ENCODE measurements around the gene BCL2. TPM values are rescaled to one million over a fixed set of nuclear protein-coding genes. Genes with fewer than 3 reads are reported as not detected.

Gene BCL2
- polyA plus RNA-seq, 1 experiment = 0.35 TPM

DNA sequence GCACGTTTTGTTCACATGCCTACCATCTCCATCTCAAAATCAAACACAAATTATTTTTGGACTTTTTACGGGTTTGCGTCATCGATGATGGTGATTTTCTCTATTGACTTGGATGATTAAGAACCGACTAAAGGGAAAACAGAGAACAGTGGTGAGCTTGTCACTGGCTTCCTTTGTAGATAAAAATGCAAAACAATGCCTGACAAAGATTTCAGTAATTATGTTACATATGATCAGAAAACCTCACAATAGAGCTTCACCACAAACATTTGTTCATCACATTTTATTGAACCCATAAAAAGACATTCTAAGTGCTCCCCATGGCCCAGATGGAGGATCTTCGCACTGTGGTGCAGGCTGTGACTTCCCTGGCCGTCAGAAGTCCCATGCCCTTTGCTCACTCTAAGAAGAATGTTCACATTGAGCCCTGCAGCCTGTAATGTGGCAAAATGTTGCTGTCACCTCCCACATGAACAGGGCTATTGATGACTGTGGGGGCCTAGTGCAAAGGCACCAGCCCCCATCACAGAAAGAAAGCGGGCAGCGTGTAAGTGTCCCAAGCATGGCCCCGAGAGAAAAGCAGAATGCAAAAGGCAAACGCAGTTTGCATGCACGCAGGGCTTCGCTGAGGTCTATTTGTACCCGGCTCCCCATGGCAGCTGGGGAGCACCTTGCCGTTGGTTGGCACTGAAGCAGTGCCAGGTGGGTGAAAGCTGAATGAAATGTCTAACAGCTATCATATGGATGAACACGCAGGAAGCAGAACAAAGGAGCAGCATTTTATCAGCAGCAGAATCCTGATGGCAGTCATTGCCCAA lies 60.6 kb downstream of the BCL2 start:
- TF ChIP-seq, protein P1, sequence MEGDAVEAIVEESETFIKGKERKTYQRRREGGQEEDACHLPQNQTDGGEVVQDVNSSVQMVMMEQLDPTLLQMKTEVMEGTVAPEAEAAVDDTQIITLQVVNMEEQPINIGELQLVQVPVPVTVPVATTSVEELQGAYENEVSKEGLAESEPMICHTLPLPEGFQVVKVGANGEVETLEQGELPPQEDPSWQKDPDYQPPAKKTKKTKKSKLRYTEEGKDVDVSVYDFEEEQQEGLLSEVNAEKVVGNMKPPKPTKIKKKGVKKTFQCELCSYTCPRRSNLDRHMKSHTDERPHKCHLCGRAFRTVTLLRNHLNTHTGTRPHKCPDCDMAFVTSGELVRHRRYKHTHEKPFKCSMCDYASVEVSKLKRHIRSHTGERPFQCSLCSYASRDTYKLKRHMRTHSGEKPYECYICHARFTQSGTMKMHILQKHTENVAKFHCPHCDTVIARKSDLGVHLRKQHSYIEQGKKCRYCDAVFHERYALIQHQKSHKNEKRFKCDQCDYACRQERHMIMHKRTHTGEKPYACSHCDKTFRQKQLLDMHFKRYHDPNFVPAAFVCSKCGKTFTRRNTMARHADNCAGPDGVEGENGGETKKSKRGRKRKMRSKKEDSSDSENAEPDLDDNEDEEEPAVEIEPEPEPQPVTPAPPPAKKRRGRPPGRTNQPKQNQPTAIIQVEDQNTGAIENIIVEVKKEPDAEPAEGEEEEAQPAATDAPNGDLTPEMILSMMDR (IDR thresholded peaks at IDR 0.05; ENCODE audit: low read depth, low read length) = no peak
- CTCF ChIA-PET = no interaction called here

DNA sequence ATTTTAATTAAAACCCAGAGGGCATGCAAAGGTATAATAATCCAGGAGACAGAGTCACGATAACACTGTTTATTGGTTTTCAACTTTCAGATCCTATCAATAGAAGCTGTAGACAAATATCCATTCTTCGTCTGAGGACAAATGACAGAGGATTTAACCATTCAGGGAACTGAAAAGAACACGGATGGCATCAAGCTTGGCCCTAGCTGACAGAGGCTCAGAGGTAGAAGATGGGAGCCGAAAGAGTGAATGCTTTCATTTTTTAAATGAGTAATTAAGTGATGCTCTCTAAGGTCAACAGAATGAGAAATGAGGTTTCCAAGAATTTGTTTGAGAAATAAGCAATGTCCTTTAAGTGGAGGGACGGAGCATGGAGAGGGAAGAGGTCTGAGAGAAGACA lies 62.1 kb downstream of the BCL2 start:
- H3K4me3 ChIP-seq (ENCODE audit: low read depth, low read length) = no peak overlapping the region
- CTCF ChIA-PET = no interaction called here
- POLR2A ChIA-PET = no interaction called here
- no peak overlapping the region for H3K27ac ChIP-seq (ENCODE audit: low read depth, low read length)
- H3K9me3 ChIP-seq (ENCODE audit: control insufficient read depth, insufficient read depth, low read length) = no peaks in the 10 kb centered on the region
- TF ChIP-seq, protein P1 (IDR thresholded peaks at IDR 0.05; ENCODE audit: low read depth, low read length) = no peak
- peaks cover 24% of the 10 kb centered on the region for H3K27me3 ChIP-seq (ENCODE audit: control insufficient read depth, insufficient read depth, low read length)
- no peak for DNase-seq (ENCODE audit: low read depth, low spot score)

More for the DNA sequence above, 60.6 kb downstream of the BCL2 start:
- Histone ChIP-seq H3K27me3 (ENCODE audit: control insufficient read depth, insufficient read depth, low read length) (peaks cover 28% of the 10 kb centered on the region), H3K27ac (ENCODE audit: low read depth, low read length) (no peak overlapping the region), H3K4me3 (ENCODE audit: low read depth, low read length) (no peak overlapping the region), H3K9me3 (ENCODE audit: control insufficient read depth, insufficient read depth, low read length) (no peaks in the 10 kb centered on the region)
- POLR2A ChIA-PET = no interaction called here
- no peak for DNase-seq (ENCODE audit: low read depth, low spot score)

DNA sequence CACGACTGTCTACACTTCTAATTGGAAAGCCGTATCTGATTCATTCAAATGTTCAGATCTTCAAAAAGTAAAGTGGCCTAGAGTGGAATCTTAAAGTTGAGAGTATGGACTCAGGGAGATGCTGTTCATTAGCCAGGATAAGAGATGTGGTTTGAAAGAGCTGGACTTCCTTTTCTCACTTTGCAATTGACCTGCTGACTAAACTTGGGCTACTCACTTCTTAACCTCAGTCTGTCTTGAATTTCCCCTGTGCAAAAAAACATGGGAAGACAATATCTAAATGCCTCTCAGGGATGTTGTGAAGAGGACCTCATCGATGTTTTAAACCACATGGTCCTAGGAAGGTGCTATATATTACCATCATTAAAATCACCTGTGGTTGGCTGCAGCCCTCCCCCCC lies 64.1 kb downstream of the BCL2 start:
- no peak for DNase-seq (ENCODE audit: low read depth, low spot score)
- Histone ChIP-seq H3K4me3 (ENCODE audit: low read depth, low read length) (no peak overlapping the region), H3K27ac (ENCODE audit: low read depth, low read length) (no peak overlapping the region), H3K9me3 (ENCODE audit: control insufficient read depth, insufficient read depth, low read length) (no peaks in the 10 kb centered on the region), H3K27me3 (ENCODE audit: control insufficient read depth, insufficient read depth, low read length) (peaks cover 24% of the 10 kb centered on the region)
- TF ChIP-seq, protein P1 (IDR thresholded peaks at IDR 0.05; ENCODE audit: low read depth, low read length) = no peak
- CTCF ChIA-PET = no interaction called here
- POLR2A ChIA-PET = no interaction called here

DNA sequence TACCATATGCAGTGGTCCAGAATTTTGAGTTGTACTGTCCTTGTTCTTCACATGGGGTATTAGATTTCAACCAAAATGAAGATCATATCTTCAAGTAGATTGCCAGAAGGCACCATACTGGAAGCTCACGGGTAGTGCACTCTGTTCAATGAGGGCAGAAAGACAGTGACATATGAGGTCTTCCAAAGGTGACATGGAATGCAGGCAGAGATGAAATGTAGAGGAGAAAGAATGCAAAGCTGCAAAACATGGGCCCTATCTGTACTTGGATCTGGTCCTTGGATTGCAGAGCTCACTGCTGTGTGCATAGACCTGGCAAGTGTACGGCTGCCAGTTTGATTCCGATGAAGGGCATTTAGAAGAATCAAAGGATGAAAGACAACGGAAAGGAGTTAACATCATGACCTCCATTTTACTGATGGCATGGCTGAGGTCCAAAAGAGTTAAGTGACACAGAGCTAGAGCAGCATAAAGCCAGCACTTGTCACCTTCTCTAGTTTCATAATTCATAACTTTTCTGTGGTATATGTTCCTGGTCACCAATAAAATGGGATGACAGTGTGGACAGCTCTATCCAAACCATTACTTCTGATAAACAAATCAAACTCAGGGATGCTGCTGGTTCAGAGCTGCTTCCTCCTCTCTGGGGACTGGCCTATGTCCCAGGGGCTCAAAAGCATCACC lies 64.7 kb downstream of the BCL2 start:
- no peaks in the 10 kb centered on the region for H3K9me3 ChIP-seq (ENCODE audit: control insufficient read depth, insufficient read depth, low read length)
- CTCF ChIA-PET = interaction anchor here (0.6 kb wide), 3 partner anchors 19 to 123 kb away, joined by 3 to 4 read pairs (median 3); no protein-coding TSS in a partner anchor
- no peak overlapping the region for H3K27ac ChIP-seq (ENCODE audit: low read depth, low read length)
- H3K27me3 ChIP-seq (ENCODE audit: control insufficient read depth, insufficient read depth, low read length) = peaks cover 24% of the 10 kb centered on the region
- no peak for DNase-seq (ENCODE audit: low read depth, low spot score)
- no peak overlapping the region for H3K4me3 ChIP-seq (ENCODE audit: low read depth, low read length)
- TF ChIP-seq, protein P1 (IDR thresholded peaks at IDR 0.05; ENCODE audit: low read depth, low read length) = no peak
- POLR2A ChIA-PET = no interaction called here

Data from AG04450 (cell line).